Measurements from ENCODE around the gene CUBN.

Gene CUBN

GRCh38 chr10:17101257-17101909, 28.2 kb downstream of the CUBN start:
- no peak for DNase-seq

- DNase-seq, result no peak
Measured at GRCh38 chr10:17100586-17100985, 29.0 kb downstream of the CUBN start.

- no peak for DNase-seq
Measured at GRCh38 chr10:17098012-17098411, 31.6 kb downstream of the CUBN start.

GRCh38 chr10:17094844-17095243, 34.8 kb downstream of the CUBN start:
- DNase-seq, result no peak

GRCh38 chr10:17092986-17093803, 36.4 kb downstream of the CUBN start:
- no peak for DNase-seq

GRCh38 chr10:17092216-17092944, 37.2 kb downstream of the CUBN start:
- no peak for DNase-seq

- no peak for DNase-seq
Measured at GRCh38 chr10:17088118-17088806, 41.3 kb downstream of the CUBN start.

GRCh38 chr10:17086865-17087367, 42.7 kb downstream of the CUBN start:
- no peak for DNase-seq

GRCh38 chr10:17085011-17085725, 44.4 kb downstream of the CUBN start:
- DNase-seq, result no peak

GRCh38 chr10:17084258-17084657, 45.4 kb downstream of the CUBN start:
- no peak for DNase-seq

- DNase-seq, result no peak
Measured at GRCh38 chr10:17081431-17081830, 48.2 kb downstream of the CUBN start.

- DNase-seq, result no peak
Measured at GRCh38 chr10:17077890-17078289, 51.7 kb downstream of the CUBN start.

- no peak for DNase-seq
Measured at GRCh38 chr10:17077346-17077781, 52.2 kb downstream of the CUBN start.

- no peak for DNase-seq
Measured at GRCh38 chr10:17076626-17077345, 52.8 kb downstream of the CUBN start.

- DNase-seq, result no peak
Measured at GRCh38 chr10:17075533-17076359, 53.9 kb downstream of the CUBN start.

GRCh38 chr10:17074541-17074847, 55.1 kb downstream of the CUBN start:
- DNase-seq, result no peak

GRCh38 chr10:17073725-17074540, 55.7 kb downstream of the CUBN start:
- DNase-seq, result no peak

GRCh38 chr10:17068953-17069352, 60.7 kb downstream of the CUBN start:
- DNase-seq, result no peak

GRCh38 chr10:17067376-17068264, 62.0 kb downstream of the CUBN start:
- DNase-seq, result no peak

Measured in NCI-H1436 (cell line).